HG02870 (cell line): Measurements from ENCODE around the gene ABCA4.
"Not testable (repeated sequence)": the region's sequence is repeated elsewhere in the genome, so short reads cannot be mapped to it uniquely, and the experiment has no call there.

Experiments
- ATAC-seq: cut with Tn5 transposase; IDR thresholded peaks from one replicate; pipeline ENCODE4 v1.9.1; 2021; ENCODE audit warnings: mild to moderate bottlenecking, moderate library complexity; ENCODE audit not compliant: unreplicated experiment

ABCA4 gene

DNA sequence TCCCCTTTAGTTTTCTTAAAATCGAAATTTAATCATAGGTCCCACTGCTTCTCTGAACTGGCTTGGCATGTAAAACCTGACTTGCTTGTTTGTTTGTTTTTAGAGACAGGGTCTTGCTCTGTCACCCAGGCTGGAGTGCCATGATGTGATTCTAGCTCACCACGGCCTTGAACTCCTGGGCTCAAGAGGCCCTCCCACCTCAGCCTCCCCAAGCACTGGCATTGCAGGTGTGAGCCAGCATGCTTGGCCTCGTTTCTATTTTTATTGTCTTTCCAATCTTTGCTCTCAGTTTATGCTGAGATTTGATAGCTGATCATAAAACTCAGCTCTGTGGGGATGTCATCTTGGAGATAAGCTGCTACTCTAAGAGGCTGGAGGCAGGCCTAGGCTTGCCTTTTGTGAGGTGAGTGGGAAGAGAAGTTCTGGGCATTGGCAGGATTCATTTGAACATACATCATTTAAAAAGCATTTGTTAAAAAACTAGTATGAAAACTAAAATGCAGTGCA lies 160.3 kb downstream of the ABCA4 start:
- no peak for ATAC-seq

DNA sequence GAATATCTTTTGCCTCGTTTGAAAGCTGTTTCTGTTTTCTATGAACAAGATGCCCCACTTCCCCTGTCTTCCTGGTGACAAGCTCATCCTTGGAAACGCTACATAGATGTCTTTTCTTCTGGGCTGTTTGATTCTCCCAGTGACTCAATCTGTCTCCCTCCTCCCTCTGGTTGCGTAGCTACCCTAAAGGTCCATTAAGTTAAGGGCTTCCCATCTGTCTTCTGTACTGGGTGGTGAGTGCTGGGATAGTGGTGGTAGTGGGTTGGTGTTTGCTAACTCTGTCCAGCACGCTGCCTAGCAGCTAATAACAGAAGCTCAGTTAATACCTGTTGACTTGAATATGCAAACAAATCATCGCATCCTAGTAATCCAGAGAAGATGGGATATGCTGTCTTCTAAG lies 161.5 kb downstream of the ABCA4 start:
- ATAC-seq, result no peak

DNA sequence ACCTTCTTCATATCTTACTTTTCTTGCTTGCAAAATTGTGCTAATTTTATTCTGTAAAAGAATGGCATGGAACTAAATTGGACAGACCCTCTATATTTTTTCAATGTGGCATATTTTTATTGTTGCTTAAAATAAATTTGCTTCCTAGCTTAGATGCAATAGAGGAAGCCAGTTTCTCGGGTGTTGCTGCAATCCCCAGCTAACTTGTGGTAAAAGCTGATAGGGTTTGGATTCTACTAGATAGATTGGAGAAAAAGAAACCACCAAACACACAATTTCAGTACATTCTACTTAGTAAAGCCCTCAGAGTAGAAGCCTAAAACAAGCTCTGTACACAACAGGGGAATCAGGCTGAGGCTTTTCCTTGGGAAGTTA lies 162.2 kb downstream of the ABCA4 start:
- ATAC-seq, result no peak

DNA sequence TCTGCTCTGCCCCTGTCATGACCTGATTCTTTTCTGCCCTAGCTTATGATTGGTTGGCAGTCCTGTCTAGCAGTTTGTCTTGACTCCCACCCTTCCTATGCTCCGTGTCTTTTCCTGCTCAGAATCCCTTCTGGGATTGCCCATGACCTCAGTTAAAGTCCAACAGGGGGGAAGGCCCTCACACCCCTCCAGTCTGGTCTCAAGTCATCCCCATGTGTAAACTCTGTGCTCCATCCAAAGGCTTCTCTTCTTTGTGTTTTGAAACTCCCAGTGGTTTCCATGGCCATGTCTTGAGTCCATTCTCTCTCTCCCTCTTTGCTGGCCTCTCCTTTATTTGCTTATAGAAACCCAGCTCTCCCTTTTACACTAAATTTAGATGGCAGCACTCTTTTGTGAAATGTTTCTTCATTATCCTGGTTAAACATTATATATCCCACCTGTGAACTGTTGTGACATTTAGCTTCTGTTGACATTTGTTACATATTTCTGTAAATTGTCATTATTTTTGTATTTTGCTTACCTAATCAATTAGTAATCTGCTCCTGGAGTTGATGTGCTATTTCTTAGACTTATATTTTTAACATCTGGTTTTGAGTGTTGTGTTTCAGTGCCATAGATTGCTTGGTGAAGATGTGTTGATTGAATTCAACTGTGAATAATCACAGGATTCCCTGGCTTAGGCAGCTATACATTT lies 162.8 kb downstream of the ABCA4 start:
- no peak for ATAC-seq

DNA sequence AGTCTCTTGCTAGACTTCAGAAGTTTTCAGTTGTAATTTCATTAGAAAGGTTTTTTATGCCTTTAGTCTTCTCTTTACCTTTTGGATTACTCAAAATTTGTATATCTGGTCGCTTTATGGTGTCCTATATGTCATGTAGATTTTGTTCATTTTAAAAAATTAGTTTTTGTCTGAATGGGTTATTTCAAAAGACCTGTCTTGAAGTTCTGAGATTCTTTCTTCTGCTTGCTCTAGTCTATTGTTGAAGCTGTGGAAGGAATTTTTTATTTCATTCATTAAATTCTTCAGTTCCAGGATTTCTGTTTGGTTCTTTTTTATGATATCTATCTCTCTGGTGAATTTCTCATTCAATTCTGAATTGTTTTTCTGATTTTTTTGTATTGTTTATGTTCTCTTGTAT lies 165.2 kb downstream of the ABCA4 start:
- no peak for ATAC-seq

DNA sequence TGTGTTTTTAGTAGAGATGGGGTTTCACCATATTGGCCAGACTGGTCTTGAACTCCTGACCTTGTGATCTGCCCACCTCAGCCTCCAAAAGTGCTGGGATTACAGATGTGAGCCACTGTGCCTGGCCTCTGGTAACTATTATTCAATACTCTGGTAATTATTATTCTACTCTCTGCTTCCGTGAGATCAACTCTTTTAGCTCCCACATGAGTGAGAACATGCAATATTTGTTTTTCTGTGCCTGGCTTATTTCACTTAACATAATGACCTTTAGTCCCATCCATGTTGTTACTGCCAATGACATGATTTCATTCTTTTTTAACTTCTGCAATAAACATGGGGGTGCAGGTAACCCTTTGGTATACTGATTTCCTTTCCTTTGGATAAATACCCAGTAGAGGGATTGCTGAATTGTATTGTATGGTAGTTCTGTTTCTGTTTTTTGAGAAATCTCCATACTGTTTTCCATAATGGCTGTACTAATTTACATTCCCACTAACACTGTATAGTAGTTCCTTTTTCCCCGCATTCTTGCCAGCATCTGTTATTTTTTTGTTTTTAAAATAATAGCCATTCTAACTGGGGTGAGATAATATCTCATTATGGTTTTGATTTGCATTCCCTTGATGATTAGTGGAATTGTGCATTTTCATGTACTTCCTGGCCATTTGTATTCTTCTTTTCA lies 173.8 kb downstream of the ABCA4 start:
- ATAC-seq, result not testable (repeated sequence)
